Measurements from ENCODE around the gene COL4A3.

DNA sequence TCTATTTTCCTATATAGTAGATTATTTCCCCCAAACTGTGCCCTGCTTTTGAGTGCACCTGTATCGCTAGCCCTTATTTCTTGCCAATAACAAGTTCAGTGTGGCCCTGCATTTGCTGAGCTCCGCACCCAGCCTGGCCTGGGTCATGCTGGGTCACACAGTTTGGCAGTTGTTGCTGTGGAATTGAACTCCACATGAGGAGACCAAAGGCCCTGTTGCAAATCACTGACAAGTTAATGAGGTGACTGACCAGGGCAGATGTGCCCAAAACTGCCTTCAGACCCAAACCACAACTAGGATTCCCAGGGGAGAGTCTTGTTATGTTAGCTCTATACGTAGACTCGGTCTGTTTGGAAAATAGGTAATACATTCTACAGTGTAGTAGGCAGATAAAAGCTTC is 31.4 kb upstream of the COL4A3 start:
- TF ChIP-seq, protein P1, sequence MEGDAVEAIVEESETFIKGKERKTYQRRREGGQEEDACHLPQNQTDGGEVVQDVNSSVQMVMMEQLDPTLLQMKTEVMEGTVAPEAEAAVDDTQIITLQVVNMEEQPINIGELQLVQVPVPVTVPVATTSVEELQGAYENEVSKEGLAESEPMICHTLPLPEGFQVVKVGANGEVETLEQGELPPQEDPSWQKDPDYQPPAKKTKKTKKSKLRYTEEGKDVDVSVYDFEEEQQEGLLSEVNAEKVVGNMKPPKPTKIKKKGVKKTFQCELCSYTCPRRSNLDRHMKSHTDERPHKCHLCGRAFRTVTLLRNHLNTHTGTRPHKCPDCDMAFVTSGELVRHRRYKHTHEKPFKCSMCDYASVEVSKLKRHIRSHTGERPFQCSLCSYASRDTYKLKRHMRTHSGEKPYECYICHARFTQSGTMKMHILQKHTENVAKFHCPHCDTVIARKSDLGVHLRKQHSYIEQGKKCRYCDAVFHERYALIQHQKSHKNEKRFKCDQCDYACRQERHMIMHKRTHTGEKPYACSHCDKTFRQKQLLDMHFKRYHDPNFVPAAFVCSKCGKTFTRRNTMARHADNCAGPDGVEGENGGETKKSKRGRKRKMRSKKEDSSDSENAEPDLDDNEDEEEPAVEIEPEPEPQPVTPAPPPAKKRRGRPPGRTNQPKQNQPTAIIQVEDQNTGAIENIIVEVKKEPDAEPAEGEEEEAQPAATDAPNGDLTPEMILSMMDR (IDR thresholded peaks at IDR 0.05): no peak
- no peak for TF ChIP-seq POLR2A (IDR thresholded peaks at IDR 0.05)
